Effector CD8-positive, alpha-beta T cell (primary cell): ENCODE data around the gene LFNG.

Experiments used
- DNase-seq: peaks from one replicate; lab custom pipeline; 2025; lab: John Stamatoyannopoulos, UW

The LFNG gene

DNA sequence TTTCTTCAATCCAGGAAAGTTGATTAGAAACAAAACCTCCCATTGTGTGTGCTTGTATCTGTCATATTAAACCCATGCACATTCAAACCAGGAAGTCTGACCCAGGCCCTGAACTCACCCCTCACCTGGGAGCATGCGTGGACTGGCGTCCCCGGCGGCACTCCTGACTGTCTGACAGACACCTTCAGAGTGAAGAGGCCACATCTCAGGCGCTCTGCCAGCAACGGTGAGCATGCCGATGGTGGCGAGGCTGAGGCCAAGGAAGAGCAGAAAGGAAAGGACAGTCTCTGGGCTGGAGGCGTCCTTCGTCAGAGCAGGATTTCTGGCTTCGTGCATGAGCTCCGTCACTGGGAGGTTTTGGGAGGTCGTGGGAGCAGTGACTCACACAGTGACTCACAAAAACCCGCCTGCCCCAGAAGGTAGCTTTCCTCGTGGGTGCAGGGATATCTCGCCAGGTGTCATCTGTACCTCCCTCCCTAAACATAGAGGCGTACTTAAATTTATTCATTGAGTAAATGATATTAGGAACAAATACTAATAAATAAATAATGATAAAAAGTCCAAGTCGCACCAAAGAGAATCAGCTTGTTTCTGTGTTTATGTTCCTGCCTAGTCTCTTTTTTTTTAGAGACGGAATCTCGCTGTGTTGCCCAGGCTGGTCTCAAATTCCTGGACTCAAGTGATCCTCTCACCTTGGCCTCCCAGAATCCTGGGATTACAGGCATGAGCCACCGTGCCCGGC lies 52.7 kb downstream of the LFNG start:
- DNase-seq: no peak

DNA sequence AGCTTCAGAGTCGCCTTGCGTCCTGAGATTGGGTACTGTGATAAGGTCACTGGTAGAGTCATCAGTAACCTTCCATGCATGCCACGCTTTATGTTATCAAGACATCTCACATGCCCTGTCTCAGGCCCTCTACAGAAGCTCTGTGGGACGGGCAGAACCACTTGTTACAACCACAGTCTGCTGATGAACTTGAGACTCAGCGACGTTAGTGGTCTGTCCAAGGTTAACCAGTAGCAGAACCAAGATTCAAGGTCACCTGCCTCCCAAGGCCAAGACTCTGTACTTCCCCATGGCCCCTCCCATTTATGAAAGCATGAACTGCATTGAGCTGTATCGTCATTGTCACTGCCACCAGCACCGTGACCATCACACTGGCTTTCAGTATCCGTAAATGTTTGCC lies 54.2 kb downstream of the LFNG start:
- no peak for DNase-seq

- DNase-seq: no peak
These were observed 55.6 kb downstream of the LFNG start for GRCh38 chr7:2575046-2575732.

- DNase-seq: no peak
These were observed 56.3 kb downstream of the LFNG start for GRCh38 chr7:2575733-2576340.

GRCh38 chr7:2576742-2577491 lies 57.3 kb downstream of the LFNG start:
- no peak for DNase-seq
